Astrocyte (in vitro differentiated cells and primary cell): ENCODE results near the gene ZNF594.

ENCODE experiments used
- EZH2 ChIP-seq: IDR thresholded peaks from 2 replicates; pipeline ENCODE4 v1.6.1; 2012; ENCODE audit warnings: mild to moderate bottlenecking, low read length, inconsistent platforms; ENCODE audit not compliant: insufficient read depth
- TF ChIP-seq, protein P1 (sequence below): IDR thresholded peaks from 2 replicates; pipeline ENCODE4 v1.5.1; 2011; ENCODE audit warnings: low read depth, mild to moderate bottlenecking, inconsistent platforms, low read length, moderate library complexity; ENCODE audit not compliant: insufficient read depth

DNA sequence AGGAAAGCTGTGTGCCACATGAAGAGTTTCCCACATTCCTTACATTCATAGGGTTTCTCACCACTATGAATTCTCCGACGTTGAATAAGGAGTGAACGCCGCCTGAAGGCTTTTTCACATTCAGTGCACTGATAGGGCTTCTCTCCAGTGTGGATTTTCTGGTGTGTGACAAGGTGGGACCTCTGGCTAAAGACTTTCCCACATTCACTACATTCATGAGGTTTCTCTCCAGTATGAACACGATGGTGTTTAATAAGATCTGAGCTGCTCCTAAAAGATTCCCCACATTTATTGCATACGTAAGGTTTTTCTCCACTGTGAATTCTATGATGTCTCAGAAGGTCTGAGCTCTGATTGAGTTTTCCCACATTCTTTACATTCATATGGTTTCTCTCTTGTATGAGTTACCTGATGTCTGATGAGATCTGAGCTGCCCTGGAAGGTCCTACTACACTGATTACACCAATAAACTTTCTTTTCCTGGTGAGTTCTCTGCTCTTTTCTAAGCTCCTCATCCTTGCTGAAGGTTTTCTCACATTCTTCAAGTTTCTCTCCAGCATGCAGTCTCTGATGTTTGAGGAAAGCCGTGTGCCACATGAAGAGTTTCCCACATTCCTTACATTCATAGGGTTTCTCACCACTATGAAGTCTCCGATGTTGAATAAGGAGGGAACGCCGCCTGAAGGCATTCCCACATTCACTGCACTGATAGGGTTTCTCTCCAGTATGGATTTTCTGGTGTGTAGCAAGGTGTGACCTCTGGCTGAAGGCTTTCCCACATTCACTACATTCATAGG lies 10.0 kb downstream of the ZNF594 start:
- TF ChIP-seq, protein P1, sequence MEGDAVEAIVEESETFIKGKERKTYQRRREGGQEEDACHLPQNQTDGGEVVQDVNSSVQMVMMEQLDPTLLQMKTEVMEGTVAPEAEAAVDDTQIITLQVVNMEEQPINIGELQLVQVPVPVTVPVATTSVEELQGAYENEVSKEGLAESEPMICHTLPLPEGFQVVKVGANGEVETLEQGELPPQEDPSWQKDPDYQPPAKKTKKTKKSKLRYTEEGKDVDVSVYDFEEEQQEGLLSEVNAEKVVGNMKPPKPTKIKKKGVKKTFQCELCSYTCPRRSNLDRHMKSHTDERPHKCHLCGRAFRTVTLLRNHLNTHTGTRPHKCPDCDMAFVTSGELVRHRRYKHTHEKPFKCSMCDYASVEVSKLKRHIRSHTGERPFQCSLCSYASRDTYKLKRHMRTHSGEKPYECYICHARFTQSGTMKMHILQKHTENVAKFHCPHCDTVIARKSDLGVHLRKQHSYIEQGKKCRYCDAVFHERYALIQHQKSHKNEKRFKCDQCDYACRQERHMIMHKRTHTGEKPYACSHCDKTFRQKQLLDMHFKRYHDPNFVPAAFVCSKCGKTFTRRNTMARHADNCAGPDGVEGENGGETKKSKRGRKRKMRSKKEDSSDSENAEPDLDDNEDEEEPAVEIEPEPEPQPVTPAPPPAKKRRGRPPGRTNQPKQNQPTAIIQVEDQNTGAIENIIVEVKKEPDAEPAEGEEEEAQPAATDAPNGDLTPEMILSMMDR = no peak
- TF ChIP-seq EZH2 = no peak
